Heart left ventricle (tissue), 13 donors: ENCODE data around the gene SGSH.

ENCODE experiments used
- POLR2A ChIP-seq, 2 donors: fragments of 450-650 bp; IDR thresholded peaks; one replicate each; pipeline ENCODE4 v1.6.1; 2017; ENCODE audit warnings: antibody characterized with exemption in 2 of 2, mild to moderate bottlenecking in 2 of 2, moderate library complexity in 2 of 2
- TF ChIP-seq, protein P1 (sequence below), 12 donors: fragments of 200-600 bp; sonication (generic) in 4 of 12; IDR thresholded peaks; one replicate each; pipeline versions ENCODE4 v1.5.0 to v1.8.0; 2018 to 2022; ENCODE audit warnings: antibody characterized with exemption in 12 of 12, mild to moderate bottlenecking in 5 of 12
- donor health status: ischemic (EF 13 %, LVEDD 7.1; RV severe dilation, severe dysfunction).
- donor health status: DM: no; HTN: yes; CAD: no.
- donor health status: DM: no; HTN: no; CAD: no.
- donor health status: ischemic (EF 25% LVEDD 6.9; RV normal size, moderate dysfunction).
- donor health status: ischemic (EF 25% LVEDD 5.7; RV mildly dilated, moderate dysfunction).
- donor health status: ischemic (EF 35%, LVEDD 5.7; RV mildly dilated, moderate dysfunction).
- donor health status: nonischemic (EF 11% LVEDD 7.7; RV severe dilation, severe dysfunction).
- donor health status: DM: yes; HTN: yes; CAD: no.
- donor health status: PGD.
- donor health status: ischemic (EF 29% LVEDD 5.4; RV normal size, mild dysfunction).
- donor health status: nonischemic (EF 23%, LVEDD 6.1; RV moderate dilation, normal function).

DNA sequence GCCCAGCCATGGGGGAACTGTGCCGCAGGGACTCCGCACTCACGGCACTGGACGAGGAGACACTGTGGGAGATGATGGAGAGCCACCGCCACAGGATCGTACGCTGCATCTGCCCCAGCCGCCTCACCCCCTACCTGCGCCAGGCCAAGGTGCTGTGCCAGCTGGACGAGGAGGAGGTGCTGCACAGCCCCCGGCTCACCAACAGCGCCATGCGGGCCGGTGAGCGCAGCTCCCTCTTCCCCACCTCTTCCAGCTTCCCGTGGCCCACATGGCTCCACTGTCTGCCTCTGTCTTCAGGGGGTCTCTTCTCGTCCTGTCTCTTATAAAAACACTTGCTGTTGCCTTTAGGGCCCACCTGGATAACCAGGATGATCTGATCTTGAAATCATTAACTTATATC lies 38.7 kb downstream of the SGSH start:
- TF ChIP-seq, protein P1, sequence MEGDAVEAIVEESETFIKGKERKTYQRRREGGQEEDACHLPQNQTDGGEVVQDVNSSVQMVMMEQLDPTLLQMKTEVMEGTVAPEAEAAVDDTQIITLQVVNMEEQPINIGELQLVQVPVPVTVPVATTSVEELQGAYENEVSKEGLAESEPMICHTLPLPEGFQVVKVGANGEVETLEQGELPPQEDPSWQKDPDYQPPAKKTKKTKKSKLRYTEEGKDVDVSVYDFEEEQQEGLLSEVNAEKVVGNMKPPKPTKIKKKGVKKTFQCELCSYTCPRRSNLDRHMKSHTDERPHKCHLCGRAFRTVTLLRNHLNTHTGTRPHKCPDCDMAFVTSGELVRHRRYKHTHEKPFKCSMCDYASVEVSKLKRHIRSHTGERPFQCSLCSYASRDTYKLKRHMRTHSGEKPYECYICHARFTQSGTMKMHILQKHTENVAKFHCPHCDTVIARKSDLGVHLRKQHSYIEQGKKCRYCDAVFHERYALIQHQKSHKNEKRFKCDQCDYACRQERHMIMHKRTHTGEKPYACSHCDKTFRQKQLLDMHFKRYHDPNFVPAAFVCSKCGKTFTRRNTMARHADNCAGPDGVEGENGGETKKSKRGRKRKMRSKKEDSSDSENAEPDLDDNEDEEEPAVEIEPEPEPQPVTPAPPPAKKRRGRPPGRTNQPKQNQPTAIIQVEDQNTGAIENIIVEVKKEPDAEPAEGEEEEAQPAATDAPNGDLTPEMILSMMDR (IDR thresholded peaks at IDR 0.05), result no peak
- no peak for TF ChIP-seq POLR2A (IDR thresholded peaks at IDR 0.05)
